Astrocyte (in vitro differentiated cells and primary cell): Measurements from ENCODE around the gene CEP83. TPM values are rescaled to one million over a fixed set of nuclear protein-coding genes. Genes with fewer than 3 reads are reported as not detected.

ENCODE experiments used
- DNase-seq: peaks from one replicate; pipeline ENCODE4 v3.0.0-alpha.2; 2010; ENCODE audit warnings: low read depth
- FAIRE-seq: peaks from 2 replicates; lab custom pipeline; 2011; peaks lifted over from hg19 to GRCh38; lab: Jason Lieb, UNC
- H2AFZ ChIP-seq: 2 replicates; pipeline ENCODE4 v1.6.0; 2012; ENCODE audit warnings: low read depth, low read length, inconsistent platforms
- H3K27ac ChIP-seq: 2 replicates; pipeline ENCODE4 v1.5.1; 2011; ENCODE audit warnings: low read depth, low read length, inconsistent platforms
- H3K27me3 ChIP-seq: 2 replicates; pipeline ENCODE4 v1.6.0; 2011; ENCODE audit warnings: low read length, inconsistent platforms; ENCODE audit not compliant: insufficient read depth
- H3K36me3 ChIP-seq: 2 replicates; pipeline ENCODE4 v1.5.1; 2011; ENCODE audit warnings: low read length, inconsistent platforms; ENCODE audit not compliant: insufficient read depth
- H3K4me1 ChIP-seq: 2 replicates; pipeline ENCODE4 v1.5.1; 2011; ENCODE audit warnings: low read length, inconsistent platforms; ENCODE audit not compliant: insufficient read depth
- H3K4me2 ChIP-seq: 2 replicates; pipeline ENCODE4 v1.6.0; 2012; ENCODE audit warnings: low read length, inconsistent platforms
- H3K4me3 ChIP-seq: 2 replicates; pipeline ENCODE4 v1.5.1; 2011; ENCODE audit warnings: low read depth, mild to moderate bottlenecking, low read length, inconsistent platforms; ENCODE audit not compliant: insufficient read depth
- H3K79me2 ChIP-seq: 2 replicates; pipeline ENCODE4 v1.6.0; 2012; ENCODE audit warnings: mild to moderate bottlenecking, low read length, inconsistent platforms; ENCODE audit not compliant: insufficient read depth
- H3K9ac ChIP-seq: 2 replicates; pipeline ENCODE4 v1.6.0; 2012; ENCODE audit warnings: mild to moderate bottlenecking, low read length, inconsistent platforms
- H3K9me3 ChIP-seq: 2 replicates; pipeline ENCODE4 v1.5.1; 2012; ENCODE audit warnings: low read depth, mild to moderate bottlenecking, low read length, inconsistent platforms; ENCODE audit not compliant: insufficient read depth
- H4K20me1 ChIP-seq: 2 replicates; pipeline ENCODE4 v1.6.0; 2012; ENCODE audit warnings: low read length, inconsistent platforms; ENCODE audit not compliant: insufficient read depth
- H3K27ac Mint-ChIP-seq: one replicate; pipeline ENCODE4 v1.8.0; 2021; ENCODE audit warnings: mild to moderate bottlenecking, mixed read lengths; ENCODE audit not compliant: unreplicated experiment
- H3K27me3 Mint-ChIP-seq: one replicate; pipeline ENCODE4 v1.8.0; 2021; ENCODE audit warnings: low read depth, mixed read lengths; ENCODE audit not compliant: unreplicated experiment
- H3K36me3 Mint-ChIP-seq: one replicate; pipeline ENCODE4 v1.8.0; 2021; ENCODE audit warnings: low read depth, mixed read lengths; ENCODE audit not compliant: unreplicated experiment
- H3K4me1 Mint-ChIP-seq: one replicate; pipeline ENCODE4 v1.8.0; 2021; ENCODE audit warnings: low read depth, mixed read lengths; ENCODE audit not compliant: unreplicated experiment
- H3K4me3 Mint-ChIP-seq: one replicate; pipeline ENCODE4 v1.8.0; 2021; ENCODE audit warnings: mild to moderate bottlenecking, moderate library complexity, mixed read lengths; ENCODE audit not compliant: unreplicated experiment
- H3K9me3 Mint-ChIP-seq: one replicate; pipeline ENCODE4 v1.8.0; 2021; ENCODE audit warnings: mild to moderate bottlenecking, mixed read lengths; ENCODE audit not compliant: unreplicated experiment
- CTCF ChIP-seq: IDR thresholded peaks from 2 replicates; pipeline ENCODE4 v1.5.1; 2011; ENCODE audit warnings: low read depth, mild to moderate bottlenecking, inconsistent platforms, low read length, moderate library complexity; ENCODE audit not compliant: insufficient read depth
- EZH2 ChIP-seq: IDR thresholded peaks from 2 replicates; pipeline ENCODE4 v1.6.1; 2012; ENCODE audit warnings: mild to moderate bottlenecking, low read length, inconsistent platforms; ENCODE audit not compliant: insufficient read depth
- total RNA-seq: library from RNA; stranded (reverse); gene quantifications from 2 replicates; pipeline ENCODE4 v1.2.1, GENCODE V29; 2021

The CEP83 gene
- total RNA-seq, 1 donor from 2014 or later = 12.4 TPM

GRCh38 chr12:94386422-94386821 lies 73.2 kb downstream of the CEP83 start:
- TF ChIP-seq CTCF = no peak
- no peak for TF ChIP-seq EZH2
- FAIRE-seq (no peak), DNase-seq (peak; percentile 77)
- H2AFZ ChIP-seq = no peak overlapping the region
- H3K27ac ChIP-seq = no peak overlapping the region
- peaks cover 3% of the 10 kb centered on the region for H4K20me1 ChIP-seq
- Mint-ChIP-seq H3K4me3 (no peak overlapping the region), H3K27me3 (no peaks in the 10 kb centered on the region), H3K9me3 (peaks cover 7% of the 10 kb centered on the region), H3K36me3 (peaks cover 17% of the 10 kb centered on the region), H3K27ac (no peak overlapping the region), H3K4me1 (peaks cover 2% of the 10 kb centered on the region)
- no peak overlapping the region for H3K4me3 ChIP-seq
- H3K36me3 ChIP-seq = peaks cover 3% of the 10 kb centered on the region
- H3K27me3 ChIP-seq = no peaks in the 10 kb centered on the region
- no peak overlapping the region for H3K9ac ChIP-seq
- no peak overlapping the region for H3K4me2 ChIP-seq
- no peaks in the 10 kb centered on the region for H3K9me3 ChIP-seq
- no peaks in the 10 kb centered on the region for H3K79me2 ChIP-seq
- no peaks in the 10 kb centered on the region for H3K4me1 ChIP-seq

DNA sequence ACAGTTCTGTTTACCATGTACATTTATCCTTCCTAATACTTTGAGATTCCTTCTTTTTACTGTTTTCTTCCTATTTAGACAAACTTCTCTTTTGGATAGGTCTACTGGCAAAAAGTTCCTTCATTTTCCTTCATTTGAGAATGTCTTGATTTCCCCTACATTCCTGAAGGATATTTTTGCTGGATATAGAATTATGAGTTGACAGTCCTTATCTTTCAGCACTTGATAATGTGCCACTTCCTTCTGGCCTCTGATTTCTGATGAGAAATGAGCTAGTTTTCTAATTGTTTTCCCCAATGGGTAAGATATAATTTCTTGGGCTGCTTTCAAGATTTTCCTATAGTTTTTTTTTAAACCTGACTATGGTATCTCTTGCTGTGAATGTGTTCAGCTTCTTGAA lies 75.6 kb downstream of the CEP83 start:
- peaks cover 3% of the 10 kb centered on the region for H3K36me3 ChIP-seq
- H4K20me1 ChIP-seq = peaks cover 5% of the 10 kb centered on the region
- H2AFZ ChIP-seq = no peak overlapping the region
- H3K79me2 ChIP-seq = no peaks in the 10 kb centered on the region
- H3K4me3 Mint-ChIP-seq = no peak overlapping the region
- TF ChIP-seq EZH2 (no peak), CTCF (no peak)
- no peaks in the 10 kb centered on the region for H3K9me3 ChIP-seq
- no peaks in the 10 kb centered on the region for H3K27me3 Mint-ChIP-seq
- no peaks in the 10 kb centered on the region for H3K4me1 ChIP-seq
- no peaks in the 10 kb centered on the region for H3K27me3 ChIP-seq
- FAIRE-seq (no peak), DNase-seq (no peak)
- no peak overlapping the region for H3K9ac ChIP-seq
- H3K27ac Mint-ChIP-seq = no peak overlapping the region
- H3K36me3 Mint-ChIP-seq = peaks cover 17% of the 10 kb centered on the region
- H3K4me3 ChIP-seq = no peak overlapping the region
- H3K27ac ChIP-seq = no peak overlapping the region
- H3K4me1 Mint-ChIP-seq = peaks cover 13% of the 10 kb centered on the region
- H3K9me3 Mint-ChIP-seq = peaks cover 7% of the 10 kb centered on the region
- H3K4me2 ChIP-seq = no peak overlapping the region

GRCh38 chr12:94380507-94380906 lies 79.2 kb downstream of the CEP83 start:
- no peak for DNase-seq
- Mint-ChIP-seq H3K9me3 (peaks cover 2% of the 10 kb centered on the region), H3K27me3 (no peaks in the 10 kb centered on the region), H3K4me3 (no peak overlapping the region), H3K36me3 (peaks cover 13% of the 10 kb centered on the region), H3K4me1 (peaks cover 11% of the 10 kb centered on the region), H3K27ac (no peak overlapping the region)
- no peaks in the 10 kb centered on the region for H3K4me1 ChIP-seq
- H3K27ac ChIP-seq = no peak overlapping the region
- peaks cover 3% of the 10 kb centered on the region for H4K20me1 ChIP-seq
- H3K36me3 ChIP-seq = peaks cover 3% of the 10 kb centered on the region
- no peak overlapping the region for H3K4me2 ChIP-seq
- H3K9me3 ChIP-seq = no peaks in the 10 kb centered on the region
- H3K79me2 ChIP-seq = no peaks in the 10 kb centered on the region
- H3K4me3 ChIP-seq = no peak overlapping the region
- H2AFZ ChIP-seq = no peak overlapping the region
- FAIRE-seq = no peak
- H3K9ac ChIP-seq = no peak overlapping the region
- no peaks in the 10 kb centered on the region for H3K27me3 ChIP-seq
- TF ChIP-seq EZH2 (no peak), CTCF (no peak)
